Epithelial cell of proximal tubule (primary cell): ENCODE results near the gene UNC119. TPM values are rescaled to one million over a fixed set of nuclear protein-coding genes. Genes with fewer than 3 reads are reported as not detected.

Experiments used
- DNase-seq: peaks from one replicate; pipeline ENCODE4 v3.0.0-alpha.2; 2011; ENCODE audit warnings: low read depth
- H3K4me3 ChIP-seq: 2 replicates; pipeline ENCODE4 v1.5.1; 2011; ENCODE audit warnings: low read depth, mild to moderate bottlenecking, low read length
- total RNA-seq: library from RNA; depleted of rRNA; stranded (reverse); fragments of >200 nt; gene quantifications from 2 replicates; pipeline ENCODE4 v1.2.3, GENCODE V29; 2015
- TF ChIP-seq, protein P1 (sequence below): conservative IDR thresholded peaks from 2 replicates; pipeline ENCODE4 v1.5.1; 2012; ENCODE audit warnings: low read depth, mild to moderate bottlenecking, low read length

UNC119 gene
- total RNA-seq, 1 donor from 2014 or later = 29.2 TPM

DNA sequence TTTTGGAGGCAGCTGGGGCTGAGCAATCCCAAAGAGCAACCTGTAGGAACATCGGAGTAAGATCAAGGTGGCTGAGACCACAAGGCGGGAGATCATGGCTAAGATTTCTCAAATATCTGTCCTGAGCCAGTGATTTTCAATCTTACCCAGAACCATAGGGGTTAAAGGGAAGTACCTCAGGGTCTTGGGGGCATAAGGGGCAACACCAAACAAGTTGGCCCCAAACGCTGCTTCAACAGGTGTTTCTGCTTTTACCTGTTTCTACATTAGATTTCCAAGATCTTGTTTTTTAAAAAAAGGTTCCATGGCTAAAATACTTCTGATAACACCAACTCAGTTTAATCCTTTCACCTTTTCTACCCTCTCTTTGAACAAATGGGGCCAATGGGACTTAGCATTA is 2.6 kb upstream of the UNC119 start:
- TF ChIP-seq, protein P1, sequence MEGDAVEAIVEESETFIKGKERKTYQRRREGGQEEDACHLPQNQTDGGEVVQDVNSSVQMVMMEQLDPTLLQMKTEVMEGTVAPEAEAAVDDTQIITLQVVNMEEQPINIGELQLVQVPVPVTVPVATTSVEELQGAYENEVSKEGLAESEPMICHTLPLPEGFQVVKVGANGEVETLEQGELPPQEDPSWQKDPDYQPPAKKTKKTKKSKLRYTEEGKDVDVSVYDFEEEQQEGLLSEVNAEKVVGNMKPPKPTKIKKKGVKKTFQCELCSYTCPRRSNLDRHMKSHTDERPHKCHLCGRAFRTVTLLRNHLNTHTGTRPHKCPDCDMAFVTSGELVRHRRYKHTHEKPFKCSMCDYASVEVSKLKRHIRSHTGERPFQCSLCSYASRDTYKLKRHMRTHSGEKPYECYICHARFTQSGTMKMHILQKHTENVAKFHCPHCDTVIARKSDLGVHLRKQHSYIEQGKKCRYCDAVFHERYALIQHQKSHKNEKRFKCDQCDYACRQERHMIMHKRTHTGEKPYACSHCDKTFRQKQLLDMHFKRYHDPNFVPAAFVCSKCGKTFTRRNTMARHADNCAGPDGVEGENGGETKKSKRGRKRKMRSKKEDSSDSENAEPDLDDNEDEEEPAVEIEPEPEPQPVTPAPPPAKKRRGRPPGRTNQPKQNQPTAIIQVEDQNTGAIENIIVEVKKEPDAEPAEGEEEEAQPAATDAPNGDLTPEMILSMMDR = no peak
- DNase-seq = no peak
- H3K4me3 ChIP-seq = no peak overlapping the region

DNA sequence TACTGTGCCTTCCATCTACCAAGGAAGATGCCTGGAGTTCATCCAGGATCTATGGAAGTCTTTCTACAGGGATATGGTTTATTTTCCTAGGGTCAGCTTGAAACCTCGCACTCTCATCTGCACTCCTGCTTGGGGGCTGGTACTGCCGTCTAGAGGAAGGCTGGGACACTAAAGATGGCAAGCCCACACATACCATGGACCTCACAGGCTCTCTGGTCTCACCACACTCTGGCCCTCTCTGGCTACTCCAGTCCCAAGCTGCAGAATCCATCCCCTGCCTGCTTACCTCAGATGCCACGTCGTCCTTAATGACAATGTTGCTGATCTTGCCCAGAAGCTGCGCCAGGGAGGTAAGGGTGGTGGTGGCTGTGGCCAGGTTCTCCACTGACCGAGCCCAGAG is 2.1 kb upstream of the UNC119 start:
- no peak for DNase-seq
- TF ChIP-seq, protein P1 = no peak
- no peak overlapping the region for H3K4me3 ChIP-seq

DNA sequence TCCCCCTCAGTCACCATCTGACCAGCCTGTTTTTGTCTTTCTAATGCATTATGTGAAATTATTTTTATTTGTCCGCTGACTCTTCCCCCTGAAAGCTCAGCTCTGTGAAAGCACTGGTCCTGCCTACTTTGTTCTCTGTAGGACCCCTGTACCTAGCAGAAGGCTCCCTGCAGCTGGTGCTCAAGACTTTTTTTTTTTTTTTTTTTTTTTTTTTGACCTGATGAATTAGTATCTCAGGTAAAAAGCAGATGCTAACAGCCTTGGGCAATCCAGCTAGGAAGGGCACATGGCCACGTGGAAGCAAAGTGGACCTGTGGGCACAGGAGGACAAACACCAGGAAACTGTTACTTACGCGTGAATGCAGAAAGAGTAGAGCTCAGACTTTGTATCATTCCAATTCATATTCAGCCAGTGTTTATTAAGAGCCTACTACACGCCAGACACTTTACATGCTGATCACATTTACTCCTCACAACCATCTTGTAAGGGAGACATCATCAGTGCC is 629 bp upstream of the UNC119 start:
- no peak for DNase-seq
- TF ChIP-seq, protein P1 = no peak
- no peak overlapping the region for H3K4me3 ChIP-seq

GRCh38 chr17:28551421-28552175 is 826 bp downstream of the UNC119 start:
- no peak for DNase-seq
- TF ChIP-seq, protein P1 = no peak
- peak overlapping the region; percentile 73 for H3K4me3 ChIP-seq

DNA sequence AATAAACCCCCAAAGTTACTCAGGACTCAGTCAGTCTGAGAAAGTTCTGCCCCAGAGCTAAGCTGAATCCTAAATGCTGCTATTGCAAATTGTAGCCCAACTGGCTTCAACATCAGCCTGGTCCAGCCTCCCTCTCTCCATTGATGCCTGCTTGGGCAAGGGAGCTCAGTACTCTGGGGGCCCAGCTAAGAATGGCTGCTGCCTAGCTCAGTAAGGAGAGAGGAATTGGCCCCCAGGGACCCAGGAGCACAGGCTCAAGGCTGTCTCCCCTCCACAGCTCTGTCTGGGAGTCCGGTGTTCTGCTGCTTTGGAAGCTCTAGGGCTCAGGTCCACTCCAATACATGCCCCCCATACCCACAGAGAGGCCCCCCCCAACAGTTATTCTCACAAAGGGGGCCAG is 1.6 kb downstream of the UNC119 start:
- no peak for DNase-seq
- TF ChIP-seq, protein P1 = no peak
- H3K4me3 ChIP-seq = no peak overlapping the region

DNA sequence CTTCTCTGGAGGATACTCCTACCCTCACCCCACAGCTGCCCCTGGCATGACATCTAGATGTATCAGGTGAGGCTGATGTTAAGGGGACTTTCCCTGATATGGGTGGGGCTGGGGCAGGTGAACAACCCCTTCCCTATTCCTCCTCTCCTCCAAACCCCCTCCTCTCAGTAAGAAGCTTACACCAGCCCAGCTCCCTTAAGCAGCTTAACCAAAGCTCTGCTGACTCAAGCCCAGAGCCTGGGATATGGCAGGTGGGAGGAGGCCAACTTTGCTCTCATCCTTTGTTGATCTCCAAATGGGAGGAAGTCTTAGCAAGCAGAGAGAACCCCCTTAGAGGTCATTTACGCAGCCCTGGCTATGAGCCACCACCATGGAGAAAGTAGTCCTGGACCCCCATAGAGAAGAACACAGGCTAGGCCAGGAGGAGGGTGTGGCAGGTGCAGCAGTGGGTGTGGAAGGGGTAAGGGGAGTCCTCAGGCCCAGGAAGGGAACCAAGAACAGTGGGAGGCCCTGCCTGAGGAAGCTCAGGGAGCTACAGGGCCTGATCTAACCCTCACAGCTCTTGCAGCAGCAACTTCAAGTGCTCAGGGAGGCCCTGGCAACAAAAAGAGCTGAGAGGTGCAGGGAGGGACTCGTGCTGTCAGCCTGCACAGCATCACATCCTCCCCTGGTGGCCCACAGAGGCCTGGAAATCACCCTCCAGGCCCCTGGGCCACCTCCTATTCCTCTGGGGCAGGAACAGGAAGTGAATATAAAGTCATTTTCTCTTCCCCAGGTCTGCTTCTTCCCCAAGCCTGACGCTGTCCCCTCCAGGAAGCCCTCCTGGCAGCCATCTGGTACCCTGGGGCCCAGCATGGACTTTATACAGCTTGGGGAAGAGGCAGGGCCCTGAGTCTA is 2.9 kb downstream of the UNC119 start:
- TF ChIP-seq, protein P1 = no peak
- no peak overlapping the region for H3K4me3 ChIP-seq
- DNase-seq = no peak
